HFF-Myc (cell line): ENCODE measurements around the gene KRTAP5-5.

Source experiments
- DNase-seq: peaks from one replicate; pipeline ENCODE4 v3.0.0-alpha.2; 2011; ENCODE audit warnings: low read depth; ENCODE audit errors: extremely low read depth
- H3K4me3 ChIP-seq: replicated peaks from 2 replicates; pipeline ENCODE4 v1.5.1; 2011; ENCODE audit warnings: low read depth, mild to moderate bottlenecking, control low read depth, low read length
- CTCF ChIP-seq: IDR thresholded peaks from 2 replicates; pipeline ENCODE4 v1.5.1; 2012; ENCODE audit warnings: mild to moderate bottlenecking, low read depth, low read length, control low read depth; ENCODE audit errors: missing control alignments

The KRTAP5-5 gene

GRCh38 chr11:1650918-1651262, 21.3 kb downstream of the KRTAP5-5 start:
- no peak for TF ChIP-seq CTCF
- DNase-seq = no peak
- H3K4me3 ChIP-seq = no peak overlapping the region

GRCh38 chr11:1651411-1651980, 21.9 kb downstream of the KRTAP5-5 start:
- no peak for DNase-seq
- H3K4me3 ChIP-seq = no peak overlapping the region
- no peak for TF ChIP-seq CTCF

GRCh38 chr11:1652026-1652425, 22.5 kb downstream of the KRTAP5-5 start:
- TF ChIP-seq CTCF = no peak
- no peak overlapping the region for H3K4me3 ChIP-seq
- no peak for DNase-seq

GRCh38 chr11:1652442-1652770, 22.8 kb downstream of the KRTAP5-5 start:
- no peak for TF ChIP-seq CTCF
- H3K4me3 ChIP-seq = no peak overlapping the region
- DNase-seq = no peak

GRCh38 chr11:1652771-1653540, 23.4 kb downstream of the KRTAP5-5 start:
- DNase-seq = no peak
- peak; percentile 92 for TF ChIP-seq CTCF
- H3K4me3 ChIP-seq = no peak overlapping the region

- TF ChIP-seq CTCF = no peak
- H3K4me3 ChIP-seq = no peak overlapping the region
- no peak for DNase-seq
Observed at GRCh38 chr11:1653541-1654387, 24.2 kb downstream of the KRTAP5-5 start.
